Measurements from ENCODE around the gene TPTE.
"Not testable (repeated sequence)": the region's sequence is repeated elsewhere in the genome, so short reads cannot be mapped to it uniquely, and the experiment has no call there.

Gene TPTE

GRCh38 chr21:10521091-10521598, at the start of gene TPTE:
TSS of gene TPTE (plus strand) at chr21:10521583. CDS start at chr21:10538724, 17,141 bp downstream.
- no peak for DNase-seq

- DNase-seq, result not testable (repeated sequence)
Measured at GRCh38 chr21:10471999-10472398, 49.4 kb upstream of the TPTE start.

GRCh38 chr21:10477794-10478193, 43.6 kb upstream of the TPTE start:
- not testable (repeated sequence) for DNase-seq

GRCh38 chr21:10479875-10480274, 41.5 kb upstream of the TPTE start:
- not testable (repeated sequence) for DNase-seq

DNA sequence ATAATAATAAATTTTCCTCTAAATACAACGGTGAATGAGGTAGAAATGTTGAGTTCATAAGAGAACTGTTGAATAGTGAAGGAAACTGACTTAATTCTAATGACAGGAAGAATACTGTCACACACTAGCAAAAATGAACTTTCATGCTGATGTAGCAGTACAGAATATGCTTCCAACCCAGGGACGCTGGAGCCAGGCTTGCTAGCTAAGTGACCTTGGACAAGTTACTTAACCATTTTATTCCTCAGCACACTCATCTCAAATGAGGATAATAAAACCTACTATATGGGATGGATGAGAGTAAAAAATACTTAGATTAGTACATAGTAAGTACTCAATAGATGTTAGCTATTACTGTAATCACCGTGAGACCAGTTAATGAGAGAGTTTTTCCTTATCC, 36.5 kb upstream of the TPTE start:
- not testable (repeated sequence) for DNase-seq

GRCh38 chr21:10490453-10490852, 30.9 kb upstream of the TPTE start:
- DNase-seq, result not testable (repeated sequence)

- no peak for DNase-seq
Measured at GRCh38 chr21:10511116-10511515, 10.3 kb upstream of the TPTE start.

DNA sequence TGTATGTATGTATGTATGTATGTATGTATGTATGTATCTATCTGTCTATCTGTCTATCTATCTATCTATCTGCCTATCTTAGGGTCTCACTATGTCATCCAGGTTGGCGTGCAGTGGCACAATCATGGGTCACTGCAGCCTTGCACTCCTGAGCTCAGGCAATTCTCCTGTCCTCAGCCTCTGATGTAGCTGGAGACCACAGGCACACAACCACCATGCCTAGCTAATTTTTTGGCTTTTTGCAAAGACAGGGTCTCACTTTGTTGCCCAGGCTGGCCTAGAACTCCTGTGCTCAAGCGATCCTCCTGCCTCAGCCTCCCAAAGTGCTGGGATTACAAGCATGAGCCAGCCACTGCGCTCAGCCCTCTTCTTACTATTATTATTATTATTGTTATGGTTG, 4.5 kb upstream of the TPTE start:
- not testable (repeated sequence) for DNase-seq

DNA sequence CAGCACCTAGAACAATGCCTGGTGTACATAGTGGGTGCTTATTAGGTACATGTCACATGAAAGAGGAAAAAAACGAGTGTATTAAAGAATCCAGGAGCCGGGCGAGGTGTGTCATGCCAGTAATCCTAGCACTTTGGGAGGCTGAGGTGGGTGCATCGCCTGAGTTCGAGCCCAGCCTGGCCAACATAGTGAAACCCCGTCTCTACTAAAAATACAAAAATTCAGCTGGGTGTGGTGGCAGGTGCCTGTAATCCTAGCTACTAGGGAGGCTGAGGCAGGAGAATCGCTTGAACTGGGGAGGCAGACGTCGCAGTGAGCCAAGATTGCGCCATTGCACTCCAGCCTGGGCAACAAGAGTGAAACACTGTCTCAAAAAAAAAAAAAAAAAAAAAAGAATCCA, 3.5 kb upstream of the TPTE start:
- not testable (repeated sequence) for DNase-seq

DNA sequence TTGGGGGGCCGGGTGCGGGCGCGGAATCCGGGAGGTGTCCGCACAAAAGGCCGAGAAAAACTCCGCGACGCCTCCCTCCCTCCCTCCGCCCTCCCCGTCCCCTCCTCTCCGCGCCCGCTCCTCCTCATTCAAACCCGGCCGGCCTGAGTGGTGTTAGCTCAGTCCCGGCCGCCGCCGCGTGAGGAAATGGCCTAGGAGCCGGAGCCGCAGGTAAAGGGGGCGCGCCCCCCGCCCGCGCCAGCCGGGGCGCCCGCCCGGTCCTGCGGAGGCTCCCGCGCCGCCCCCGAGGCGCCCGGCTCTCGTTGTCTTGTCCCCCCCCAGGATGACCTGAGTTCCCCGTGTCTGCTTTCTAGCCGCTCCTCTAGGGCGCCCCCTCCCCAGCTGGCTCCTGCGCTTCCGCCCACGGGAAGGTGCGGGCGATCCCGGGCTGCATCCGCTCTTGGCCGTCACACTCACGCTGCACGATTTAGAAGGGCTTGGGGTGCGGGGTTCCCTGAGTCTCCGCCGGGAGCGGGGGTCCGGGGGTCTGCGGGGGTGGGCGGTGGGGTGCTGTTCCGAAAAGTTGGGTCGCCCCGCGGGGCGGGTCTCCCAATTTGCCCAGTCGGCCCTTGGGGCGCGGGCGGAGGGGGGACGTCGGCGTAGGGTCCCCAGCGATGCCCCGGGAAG, 585 bp downstream of the TPTE start:
- DNase-seq, result not testable (repeated sequence)

- no peak for DNase-seq
Measured at GRCh38 chr21:10539956-10540355, 18.6 kb downstream of the TPTE start.

GRCh38 chr21:10544376-10544775, 23.0 kb downstream of the TPTE start:
- not testable (repeated sequence) for DNase-seq

GRCh38 chr21:10547868-10548267, 26.5 kb downstream of the TPTE start:
- DNase-seq, result not testable (repeated sequence)

DNA sequence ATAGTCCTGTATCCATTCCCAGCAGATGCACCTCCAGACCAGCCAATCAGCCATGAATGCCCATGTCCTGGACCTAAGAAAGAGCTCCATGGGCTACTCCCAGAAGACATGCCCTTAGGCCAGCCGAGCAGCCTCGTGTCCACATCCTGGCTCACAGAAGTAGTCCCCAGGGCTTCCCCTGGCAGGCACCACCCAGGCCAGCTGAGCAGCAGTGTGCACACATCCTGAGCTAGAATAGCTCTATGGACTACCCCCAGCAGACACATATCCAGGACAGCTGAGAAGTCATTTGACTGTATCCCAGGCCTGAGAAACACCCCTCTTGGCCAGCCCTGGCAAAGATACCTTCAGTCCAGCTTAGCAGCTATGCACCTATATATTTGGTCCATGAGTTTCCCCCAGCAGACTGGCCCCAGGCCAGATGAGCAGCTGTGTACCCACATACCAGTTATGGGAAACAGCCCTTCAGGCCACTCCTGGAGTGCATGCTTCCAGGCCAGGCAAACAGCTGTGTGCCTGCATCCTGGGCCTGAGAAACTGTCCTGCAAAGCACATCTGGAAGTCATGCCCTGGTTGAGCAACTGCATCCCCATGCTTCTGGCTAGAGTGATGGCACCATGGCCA, 27.1 kb downstream of the TPTE start:
- not testable (repeated sequence) for DNase-seq

- not testable (repeated sequence) for DNase-seq
Measured at GRCh38 chr21:10570803-10571202, 49.4 kb downstream of the TPTE start.

DNA sequence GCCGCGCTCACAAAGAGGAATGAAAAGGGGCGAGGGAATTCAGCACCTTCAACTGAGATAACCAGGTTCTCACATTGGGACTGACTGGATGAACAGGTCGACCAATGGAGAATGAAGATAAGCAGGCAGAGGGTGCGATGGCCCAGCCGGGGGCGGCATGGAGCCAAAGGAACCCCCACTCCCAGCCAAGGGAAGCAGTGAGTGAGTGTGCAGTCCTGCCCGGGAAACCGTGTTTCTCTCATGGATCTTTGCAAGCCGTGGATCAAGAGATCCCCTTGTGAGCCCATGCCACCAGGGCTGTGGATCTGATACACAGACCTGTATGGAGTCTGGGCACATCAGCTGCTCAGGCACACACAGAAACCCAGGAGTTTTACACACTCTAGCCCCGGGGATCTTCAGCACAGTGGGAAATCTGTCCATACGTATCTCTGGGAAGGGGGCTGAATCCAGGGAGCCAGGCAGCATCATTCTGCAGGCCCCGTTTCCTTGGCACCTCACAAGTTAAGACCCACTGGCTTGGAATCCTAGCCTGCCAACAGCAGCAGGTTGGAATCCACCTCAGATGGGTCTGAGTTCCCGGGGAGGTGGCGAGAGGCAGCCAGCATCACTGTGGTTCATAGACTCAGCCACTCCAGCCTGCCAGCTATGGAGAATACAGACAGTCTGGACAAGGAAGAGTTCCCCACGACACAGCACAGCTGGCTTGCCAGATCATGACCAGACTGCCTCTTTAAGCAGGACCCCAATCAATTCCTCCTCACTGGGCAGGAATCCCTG, 53.3 kb downstream of the TPTE start:
- not testable (repeated sequence) for DNase-seq

- DNase-seq, result no peak
Measured at GRCh38 chr21:10575311-10575667, 53.9 kb downstream of the TPTE start.

DNA sequence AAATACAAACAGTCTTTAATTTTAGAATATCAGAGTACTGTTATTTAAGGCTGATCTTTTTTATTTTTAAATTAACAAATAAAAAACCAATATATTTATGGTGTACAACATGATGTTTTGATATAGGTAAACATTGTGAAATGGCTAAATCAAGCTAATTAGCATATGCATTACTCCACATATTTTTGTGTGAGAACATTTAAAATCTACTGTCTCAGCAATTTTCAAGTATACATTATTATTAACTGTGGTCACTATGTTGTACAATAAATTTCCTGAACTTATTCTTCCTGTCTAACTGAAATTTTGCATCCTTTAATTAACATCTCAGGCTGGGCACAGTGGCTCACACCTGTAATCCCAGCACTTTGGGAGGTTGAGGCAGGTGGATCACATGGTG, 57.5 kb downstream of the TPTE start:
- DNase-seq, result not testable (repeated sequence)

GRCh38 chr21:10589115-10589514, 67.7 kb downstream of the TPTE start:
- DNase-seq, result not testable (repeated sequence)

DNA sequence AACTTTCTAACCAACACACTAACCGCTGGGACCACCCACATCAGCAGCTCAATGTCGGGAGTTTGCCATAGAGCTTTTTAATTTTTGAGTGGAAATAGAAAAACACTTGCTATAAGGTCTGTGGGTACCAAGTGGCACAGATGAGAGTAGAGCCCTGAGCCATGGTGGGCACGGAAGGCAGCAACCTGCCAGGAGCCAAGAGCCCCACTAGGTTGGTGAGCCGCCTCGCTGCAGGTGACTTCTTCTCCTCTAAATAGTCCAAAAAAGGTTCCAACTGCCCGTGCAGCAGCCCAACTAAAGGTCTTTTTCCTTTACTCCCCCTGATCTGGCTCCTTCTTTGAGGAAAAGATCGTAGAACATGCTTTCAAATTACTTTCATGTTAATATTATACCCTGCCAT, 85.7 kb downstream of the TPTE start:
- not testable (repeated sequence) for DNase-seq

GRCh38 chr21:10614285-10614684, 92.9 kb downstream of the TPTE start:
- not testable (repeated sequence) for DNase-seq

GRCh38 chr21:10616061-10616460, 94.7 kb downstream of the TPTE start:
- DNase-seq, result not testable (repeated sequence)

GRCh38 chr21:10616535-10616934, 95.2 kb downstream of the TPTE start:
- no peak for DNase-seq

Data from stimulated activated CD4-positive, alpha-beta T cell treated with anti-CD3 and anti-CD28 coated beads, Interleukin-12 subunit alpha, Interleukin-12 subunit beta, amount 100 ng/mL, for 4 hours (primary cell).